SK-N-SH (cell line): ENCODE measurements around the gene CLDN18. TPM values are rescaled to one million over a fixed set of nuclear protein-coding genes. Genes with fewer than 3 reads are reported as not detected.

Experiments
- CTCF ChIA-PET: fragments of 300-600, 350-600 bp; formaldehyde crosslinking; extraction: SDS; loops from one replicate; lab custom pipeline; 2021; lab: Yijun Ruan, JAX
- POLR2A ChIA-PET: fragments of 350-600 bp; sonication (Branson Sonifier 250); formaldehyde crosslinking; extraction: SDS; loops from one replicate; lab custom pipeline; 2020; ENCODE audit warnings: antibody characterized with exemption, inconsistent platforms; lab: Yijun Ruan, JAX
- DNase-seq: peaks from one replicate; pipeline ENCODE4 v3.0.0; 2012
- H2AFZ ChIP-seq: fragments of 200-600 bp; sonication (generic); 2 replicates; pipeline ENCODE4 v1.8.1; 2016; ENCODE audit warnings: antibody characterized with exemption, mild to moderate bottlenecking, low read depth
- H3F3A ChIP-seq: fragments of 200-600 bp; sonication (generic); replicated peaks from 2 replicates; pipeline ENCODE3; 2016; ENCODE audit warnings: antibody characterized with exemption, mild to moderate bottlenecking; ENCODE audit not compliant: insufficient read depth
- H3K27ac ChIP-seq, 2 experiments: fragments of 200-500 bp in 1 of 2; fragments of 200-600 bp in 1 of 2; sonication (Bioruptor generic) in 1 of 2; sonication (generic), shearing (Covaris generic) in 1 of 2; 2 replicates each; pipeline versions ENCODE4 v1.5.1 to v1.6.1; 2014 to 2016; ENCODE audit warnings: low read depth in 2 of 2, inconsistent platforms in 1 of 2, low read length in 1 of 2, mild to moderate bottlenecking in 1 of 2, mixed read lengths in 1 of 2
- H3K27me3 ChIP-seq: fragments of 200-600 bp; sonication (generic), shearing (Covaris generic); 2 replicates; pipeline ENCODE4 v1.6.1; 2016; ENCODE audit warnings: mixed run types; ENCODE audit not compliant: insufficient read depth
- H3K36me3 ChIP-seq, 2 experiments: fragments of 200-500 bp in 1 of 2; fragments of 200-600 bp in 1 of 2; sonication (Bioruptor generic) in 1 of 2; sonication (generic) in 1 of 2; replicated peaks in 1 of 2; 2 replicates each; pipeline versions ENCODE3 to v1.5.1; 2014 to 2016; ENCODE audit warnings: low read length in 1 of 2, mild to moderate bottlenecking in 1 of 2; ENCODE audit not compliant: insufficient read depth in 2 of 2, control insufficient read depth in 1 of 2
- H3K4me1 ChIP-seq, 2 experiments: fragments of 200-500 bp in 1 of 2; fragments of 200-600 bp in 1 of 2; sonication (Bioruptor generic) in 1 of 2; sonication (generic), shearing (Covaris generic) in 1 of 2; 2 replicates each; pipeline versions ENCODE4 v1.5.1 to v1.6.1; 2014 to 2016; ENCODE audit warnings: low read depth in 1 of 2, low read length in 1 of 2, mixed run types in 1 of 2; ENCODE audit not compliant: insufficient read depth in 2 of 2, control insufficient read depth in 1 of 2
- H3K4me2 ChIP-seq: fragments of 200-600 bp; sonication (generic), shearing (Covaris generic); 2 replicates; pipeline ENCODE4 v1.6.1; 2017; ENCODE audit warnings: mixed run types
- H3K4me3 ChIP-seq, 2 experiments: fragments of 200-500 bp in 1 of 2; fragments of 200-600 bp in 1 of 2; sonication (Bioruptor generic) in 1 of 2; sonication (generic), shearing (Covaris generic) in 1 of 2; 2 replicates each; pipeline versions ENCODE4 v1.5.1 to v1.8.1; 2014 to 2016; ENCODE audit warnings: low read depth in 2 of 2, inconsistent platforms in 1 of 2, low read length in 1 of 2, mild to moderate bottlenecking in 1 of 2, mixed read lengths in 1 of 2, moderate library complexity in 1 of 2
- H3K79me2 ChIP-seq: fragments of 200-600 bp; sonication (generic); 2 replicates; pipeline ENCODE4 v1.8.1; 2017; ENCODE audit warnings: mild to moderate bottlenecking; ENCODE audit not compliant: insufficient read depth
- H3K9ac ChIP-seq: fragments of 200-600 bp; sonication (generic); 2 replicates; pipeline ENCODE4 v1.6.1; 2017; ENCODE audit warnings: mixed run types
- H3K9me2 ChIP-seq: fragments of 200-600 bp; sonication (generic); 2 replicates; pipeline ENCODE4 v1.6.1; 2017; ENCODE audit warnings: mixed run types
- H3K9me3 ChIP-seq: fragments of 200-600 bp; sonication (generic); 2 replicates; pipeline ENCODE4 v1.6.1; 2017; ENCODE audit warnings: mixed run types, mild to moderate bottlenecking, moderate library complexity
- H4K20me1 ChIP-seq: fragments of 200-600 bp; sonication (generic); 2 replicates; pipeline ENCODE4 v1.6.1; 2017; ENCODE audit warnings: mild to moderate bottlenecking, mixed run types; ENCODE audit not compliant: insufficient read depth
- CHD2 ChIP-seq: fragments of 150-350 bp; IDR thresholded peaks from 2 replicates; pipeline ENCODE4 v1.6.1; 2018; ENCODE audit warnings: low read length; ENCODE audit not compliant: partially characterized antibody
- CTCF ChIP-seq: fragments of 200-600 bp; sonication (generic); IDR thresholded peaks from 2 replicates; pipeline ENCODE4 v1.6.1; 2017; ENCODE audit warnings: antibody characterized with exemption, mild to moderate bottlenecking, moderate library complexity
- GABPA ChIP-seq: IDR thresholded peaks from 2 replicates; pipeline ENCODE4 v1.4.0; 2012; ENCODE audit warnings: low read depth, mild to moderate bottlenecking
- MAX ChIP-seq: IDR thresholded peaks from 2 replicates; pipeline ENCODE4 v1.4.0; 2012; ENCODE audit warnings: low read depth
- MEF2A ChIP-seq: IDR thresholded peaks from 2 replicates; pipeline ENCODE4 v1.4.0; 2012; ENCODE audit warnings: low read depth, borderline replicate concordance
- MXI1 ChIP-seq: IDR thresholded peaks from 2 replicates; pipeline ENCODE4 v1.6.1; 2012; ENCODE audit warnings: mild to moderate bottlenecking, low read depth, low read length, improper control_type of control experiment
- NRF1 ChIP-seq: IDR thresholded peaks from 2 replicates; pipeline ENCODE4 v1.6.1; 2012; ENCODE audit warnings: low read depth, mild to moderate bottlenecking, low read length
- RAD21 ChIP-seq: IDR thresholded peaks from 2 replicates; pipeline ENCODE4 v1.6.1; 2012; ENCODE audit warnings: mild to moderate bottlenecking, low read length
- RCOR1 ChIP-seq: fragments of 150-350 bp; IDR thresholded peaks from 2 replicates; pipeline ENCODE4 v1.6.1; 2017; ENCODE audit warnings: antibody characterized with exemption, low read length
- SMC3 ChIP-seq: IDR thresholded peaks from 2 replicates; pipeline ENCODE4 v1.6.1; 2012; ENCODE audit warnings: low read depth, low read length, improper control_type of control experiment
- TCF12 ChIP-seq: IDR thresholded peaks from 2 replicates; pipeline ENCODE4 v1.4.0; 2012
- WGBS: methylation state at CpG from one replicate; pipeline ENCODE4 v1.1.6; 2017; ENCODE audit warnings: low lambda C conversion rate; 5-methylcytosine and 5-hydroxymethylcytosine counted together
- polyA plus RNA-seq, 3 experiments: library from polyadenylated mRNA; depleted of rRNA; stranded (reverse); fragments of >200 nt; gene quantifications; 2 replicates each; pipeline ENCODE4 v1.2.3, GENCODE V29; 2012

CLDN18 gene
- polyA plus RNA-seq, 1 of the 3 experiments (the other 2 are of a cell fraction): not detected

DNA sequence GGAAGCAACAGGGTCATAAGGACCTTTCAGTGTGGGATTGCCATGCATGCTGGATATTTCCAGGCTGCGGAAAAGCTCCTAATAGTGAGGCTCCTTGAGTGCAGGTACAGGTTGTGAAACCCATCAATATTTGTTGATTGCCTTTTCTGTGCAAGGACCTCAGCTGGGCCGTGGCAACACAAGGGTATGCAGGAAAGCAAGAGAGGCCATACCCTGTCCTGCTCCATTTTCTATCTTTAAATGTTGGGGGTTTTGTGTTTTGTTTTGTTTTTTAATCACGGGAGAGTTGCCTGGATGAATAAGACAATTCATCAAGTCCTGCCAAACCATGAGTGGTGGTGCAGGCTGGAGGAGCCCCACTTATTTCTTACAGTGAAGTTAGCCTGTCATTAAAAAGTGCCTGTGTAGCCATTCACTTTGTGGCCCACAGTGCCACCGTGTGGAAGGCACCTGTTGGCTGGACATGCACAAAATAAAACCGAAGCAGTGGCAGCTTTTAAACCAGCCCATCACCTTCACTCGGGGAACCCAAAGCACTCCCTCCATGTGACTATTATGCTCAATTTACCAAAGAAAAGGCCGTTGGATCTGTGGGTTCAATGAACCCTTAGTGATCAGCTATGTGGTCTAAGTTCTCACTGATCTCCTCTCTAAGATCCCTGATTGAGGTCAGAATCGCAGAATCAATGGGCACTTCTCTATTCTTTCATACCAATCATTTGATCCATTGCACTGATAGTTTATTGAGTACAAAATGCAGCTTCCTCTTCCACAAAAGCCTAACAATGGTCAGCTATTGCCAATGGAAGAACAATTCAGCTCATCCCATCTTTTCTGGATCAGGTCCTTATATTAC, 42.2 kb downstream of the CLDN18 start:
- Histone ChIP-seq H3K9ac (no peak overlapping the region), H3K4me2 (no peak overlapping the region), H3K79me2 (no peaks in the 10 kb centered on the region), H3K4me3 (no peak overlapping the region), H4K20me1 (no peaks in the 10 kb centered on the region), H2AFZ (no peak overlapping the region), H3F3A (no peaks in the 10 kb centered on the region), H3K9me2 (no peaks in the 10 kb centered on the region), H3K4me1 (no peaks in the 10 kb centered on the region; a peak in 1 of 4 replicates), H3K27me3 (no peaks in the 10 kb centered on the region), H3K9me3 (no peaks in the 10 kb centered on the region), H3K36me3 (peaks cover 17 to 18% of the 10 kb centered on the region in 2 experiments), H3K27ac (no peak overlapping the region)
- ChIA-PET POLR2A (interaction anchor here (1.2 kb wide), 1 partner anchor 1019 kb away, joined by 3 read pairs; no protein-coding TSS in a partner anchor), CTCF (interaction anchor here (0.7 to 2.8 kb wide), 34 partner anchors 9 to 1027 kb away, joined by 3 to 19 read pairs (median 5); no protein-coding TSS in a partner anchor)
- WGBS: 57% methylated on average over 8 of the region's 8 CpGs
- peak; percentile 34 for DNase-seq
- TF ChIP-seq CTCF (peak; percentile 72), GABPA (no peak), CHD2 (no peak), MAX (no peak), TCF12 (no peak), RAD21 (peak; percentile 70), SMC3 (peak; percentile 50; the same call in 1 of the 2 replicates), RCOR1 (no peak)

DNA sequence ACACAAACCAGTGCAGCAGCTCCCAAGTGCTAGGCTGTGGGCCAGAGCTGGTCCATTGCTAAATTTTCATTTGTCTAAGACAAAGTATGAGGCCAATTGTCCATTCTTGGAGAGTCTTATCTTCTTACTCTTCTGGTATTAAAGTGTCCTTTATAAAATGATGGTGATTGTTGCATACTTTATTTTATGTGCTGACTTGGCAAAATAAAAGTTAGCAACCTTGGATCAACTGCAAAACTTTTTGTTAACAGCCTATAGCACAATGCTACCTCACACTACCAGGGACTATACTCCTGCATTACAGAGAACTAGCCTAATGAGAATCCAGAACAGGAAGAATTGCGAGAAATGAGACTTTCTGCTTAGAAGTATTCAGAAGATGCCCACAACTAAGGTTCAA, 44.1 kb downstream of the CLDN18 start:
- H3K4me3 ChIP-seq: no peak overlapping the region
- no peaks in the 10 kb centered on the region for H4K20me1 ChIP-seq
- peaks cover 3 to 17% of the 10 kb centered on the region in 2 experiments for H3K36me3 ChIP-seq
- TF ChIP-seq MEF2A: no peak
- TF ChIP-seq MXI1: no peak
- no peak for TF ChIP-seq MAX
- no peak for TF ChIP-seq NRF1
- TF ChIP-seq, all 33 proteins: peak for 0
- POLR2A ChIA-PET: no interaction called here
- Histone ChIP-seq H3K9ac (no peak overlapping the region), H3K9me2 (no peaks in the 10 kb centered on the region), H3K4me2 (no peak overlapping the region), H3K27ac (no peak overlapping the region), H3K79me2 (no peaks in the 10 kb centered on the region), H2AFZ (no peak overlapping the region), H3K27me3 (no peaks in the 10 kb centered on the region), H3K9me3 (no peaks in the 10 kb centered on the region), H3K4me1 (no peaks in the 10 kb centered on the region; a peak in 1 of 4 replicates), H3F3A (no peaks in the 10 kb centered on the region)
- WGBS: 100% methylated on average over 1 of the region's 1 CpG
- CTCF ChIA-PET: interaction anchor here (2.7 kb wide), 1 partner anchor 11 kb away, joined by 18 read pairs; no protein-coding TSS in a partner anchor
- no peak for DNase-seq
